Stimulated activated CD8-positive, alpha-beta memory T cell treated with anti-CD3 and anti-CD28 coated beads, Interleukin-4, amount 100 ng/mL, for 24 hours (primary cell): Measurements from ENCODE around the gene MED13.
"Not testable (repeated sequence)": the region's sequence is repeated elsewhere in the genome, so short reads cannot be mapped to it uniquely, and the experiment has no call there.

Experiments
- DNase-seq: peaks from one replicate; pipeline ENCODE4 v3.0.0-alpha.2; 2020; ENCODE audit warnings: low read depth

Gene MED13

GRCh38 chr17:61997664-61998063 lies 67.4 kb downstream of the MED13 start:
- no peak for DNase-seq

- DNase-seq = no peak
These were observed 68.0 kb downstream of the MED13 start for GRCh38 chr17:61996916-61997605.

- DNase-seq = no peak
These were observed 75.6 kb downstream of the MED13 start for GRCh38 chr17:61989509-61989908.

GRCh38 chr17:61986898-61987297 lies 78.2 kb downstream of the MED13 start:
- no peak for DNase-seq

- no peak for DNase-seq
These were observed 80.3 kb downstream of the MED13 start for GRCh38 chr17:61984821-61985220.

GRCh38 chr17:61981323-61981722 lies 83.8 kb downstream of the MED13 start:
- no peak for DNase-seq

GRCh38 chr17:61980535-61980934 lies 84.5 kb downstream of the MED13 start:
- DNase-seq = no peak

GRCh38 chr17:61974115-61974514 lies 91.0 kb downstream of the MED13 start:
- DNase-seq = no peak

- DNase-seq = no peak
These were observed 92.8 kb downstream of the MED13 start for GRCh38 chr17:61972311-61972710.

- DNase-seq = no peak
These were observed 95.0 kb downstream of the MED13 start for GRCh38 chr17:61970030-61970429.

GRCh38 chr17:61968757-61969156 lies 96.3 kb downstream of the MED13 start:
- no peak for DNase-seq

- DNase-seq = no peak
These were observed 97.3 kb downstream of the MED13 start for GRCh38 chr17:61967729-61968128.

- no peak for DNase-seq
These were observed 98.9 kb downstream of the MED13 start for GRCh38 chr17:61966191-61966590.

- DNase-seq = no peak
These were observed 109.5 kb downstream of the MED13 start for GRCh38 chr17:61955619-61956018.

- DNase-seq = no peak
These were observed 117.6 kb downstream of the MED13 start for GRCh38 chr17:61947367-61948078.

- no peak for DNase-seq
These were observed 118.7 kb downstream of the MED13 start for GRCh38 chr17:61946359-61946758.

GRCh38 chr17:61943117-61943516 lies 122.0 kb downstream of the MED13 start:
- no peak for DNase-seq

- no peak for DNase-seq
These were observed 123.0 kb downstream of the MED13 start for GRCh38 chr17:61942085-61942484.

- DNase-seq = no peak
These were observed 137.0 kb downstream of the MED13 start for GRCh38 chr17:61928101-61928436.

GRCh38 chr17:61927208-61928100 lies 137.6 kb downstream of the MED13 start, which contains the start of gene INTS2:
Gene INTS2, minus strand, starts transcription at chr17:61927982. Its CDS starts 1,338 bp downstream, at chr17:61926644.
- DNase-seq = peak; percentile 93

GRCh38 chr17:61926826-61927207 lies 138.3 kb downstream of the MED13 start:
- DNase-seq = no peak

- not testable (repeated sequence) for DNase-seq
These were observed 149.9 kb downstream of the MED13 start for GRCh38 chr17:61915162-61915561.
